Gastrocnemius medialis (tissue), 4 donors: ENCODE data around the gene WSB1. TPM values are rescaled to one million over a fixed set of nuclear protein-coding genes. Genes with fewer than 3 reads are reported as not detected.

ENCODE experiments used
- ATAC-seq, 2 donors: fragments of 150-250 bp; one replicate each; pipeline ENCODE4 v1.9.1; 2016
- DNase-seq, 2 donors: peaks; one replicate each; pipeline ENCODE4 v3.0.0-alpha.2; 2019
- H3K27ac ChIP-seq, 4 donors: fragments of 200-600 bp; sonication (generic); 1 replicate in 1 of 4; 2 replicates in 3 of 4; pipeline ENCODE4 v1.5.1; 2016 to 2018; ENCODE audit warnings: mild to moderate bottlenecking in 2 of 4, moderate library complexity in 1 of 4
- H3K27me3 ChIP-seq, 3 donors: fragments of 200-600 bp; sonication (generic) in 2 of 3; 1 replicate in 1 of 3; 2 replicates in 2 of 3; pipeline versions ENCODE4 v1.5.1 to v1.6.0; 2016 to 2019; ENCODE audit warnings: mild to moderate bottlenecking in 1 of 3, moderate library complexity in 1 of 3
- H3K36me3 ChIP-seq, 2 donors: fragments of 200-600 bp; sonication (generic) in 1 of 2; one replicate each; pipeline ENCODE4 v1.5.1; 2017 to 2018
- H3K4me1 ChIP-seq, 2 donors: fragments of 200-600 bp; sonication (generic) in 1 of 2; one replicate each; pipeline ENCODE4 v1.5.1; 2016 to 2017; ENCODE audit warnings: mild to moderate bottlenecking in 2 of 2
- H3K4me3 ChIP-seq, 4 donors: fragments of 200-600 bp; sonication (generic) in 3 of 4; 1 replicate in 1 of 4; 2 replicates in 3 of 4; pipeline ENCODE4 v1.5.1; 2016 to 2019; ENCODE audit warnings: mild to moderate bottlenecking in 2 of 4
- H3K9me3 ChIP-seq, 3 donors: fragments of 200-600 bp; sonication (generic) in 2 of 3; 1 replicate in 1 of 3; 2 replicates in 2 of 3; pipeline ENCODE4 v1.5.1; 2016 to 2019
- CTCF ChIP-seq, 5 experiments: fragments of 450-650 bp in 3 of 5; fragments of 200-600 bp in 2 of 5; sonication (generic) in 2 of 5; IDR thresholded peaks in 4 of 5; conservative IDR thresholded peaks in 1 of 5; 1 replicate in 4 of 5; 2 replicates in 1 of 5; pipeline ENCODE4 v1.5.1; 2016 to 2019; ENCODE audit warnings: antibody characterized with exemption in 5 of 5, mild to moderate bottlenecking in 3 of 5, moderate library complexity in 3 of 5
- POLR2A ChIP-seq, 2 donors: fragments of 450-650 bp; IDR thresholded peaks; one replicate each; pipeline ENCODE4 v1.6.1; 2017; ENCODE audit warnings: antibody characterized with exemption in 2 of 2, mild to moderate bottlenecking in 2 of 2, moderate library complexity in 2 of 2
- in situ Hi-C, 4 donors: fragments of 200-750 bp; cut with MboI; loops; one replicate each; pipeline versions ENCODE4 v1.15.0 to v1.8.0; 2017; ENCODE audit warnings: low sequenced_read_pairs in 4 of 4
- intact Hi-C: fragments of 100-400 bp; cut with DNase I; formaldehyde crosslinking; loops from one replicate; pipeline ENCODE4 v1.15.1; 2023; ENCODE audit warnings: low total_unique reads
- total RNA-seq, 4 donors: library from RNA; depleted of rRNA; stranded (reverse); fragments of >200 nt; gene quantifications; one replicate each; pipeline versions ENCODE4 v1.1.0 to v1.2.3, GENCODE V29; 2016

WSB1 gene
- total RNA-seq, 4 donors from 2014 or later: 15.8 to 48.1 (median 20.4) TPM

DNA sequence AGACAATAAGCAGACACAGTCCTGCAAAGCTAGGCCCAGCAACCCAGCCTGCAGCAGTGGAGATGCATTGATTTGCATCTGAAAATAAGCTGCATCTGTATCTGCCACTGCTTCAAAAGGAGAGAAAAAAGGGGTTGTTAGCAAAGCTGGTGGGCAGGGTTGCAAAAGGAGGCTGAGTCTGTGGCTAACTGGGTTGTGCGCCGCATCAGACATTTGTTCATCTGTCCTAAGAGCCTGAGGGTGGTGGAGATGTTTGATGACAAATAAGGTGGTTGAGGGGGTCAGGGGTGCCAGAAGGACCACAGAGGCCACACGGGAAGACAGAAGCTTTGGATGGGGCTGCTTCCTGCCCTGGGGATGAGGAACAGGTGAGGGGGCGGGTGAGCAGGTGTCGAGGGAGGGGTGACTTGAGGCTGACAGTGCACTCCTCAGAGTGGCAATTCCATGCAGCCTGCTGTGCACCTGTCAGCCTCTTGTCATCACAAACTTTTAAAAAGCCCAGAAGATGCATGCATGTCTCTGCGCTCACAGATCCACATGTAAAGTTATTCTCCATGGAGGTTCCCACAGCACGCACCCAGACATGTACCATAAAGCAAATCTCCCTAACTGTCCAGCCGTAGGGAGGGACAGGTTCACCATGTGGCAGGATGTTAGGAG is 35.4 kb downstream of the WSB1 start:
- in situ Hi-C loops (loop anchor here in 1 of 4 donors (10.0 kb wide), 1 partner anchor 64 kb away; no protein-coding TSS in a partner anchor), intact Hi-C loops (no loop called here)
- Histone ChIP-seq H3K4me3 (no peak overlapping the region), H3K27ac (no peak overlapping the region), H3K9me3 (no peaks in the 10 kb centered on the region), H3K36me3 (no peaks in the 10 kb centered on the region), H3K4me1 (peaks cover 15 to 21% of the 10 kb centered on the region in 2 donors), H3K27me3 (no peaks in the 10 kb centered on the region)
- DNase-seq (no peak), ATAC-seq (no peak)
- no peak for TF ChIP-seq POLR2A (IDR thresholded peaks at IDR 0.05)
- TF ChIP-seq CTCF (IDR thresholded peaks at IDR 0.05 in 4 of 5, conservative IDR thresholded peaks at IDR 0.05 in 1 of 5): no peak

DNA sequence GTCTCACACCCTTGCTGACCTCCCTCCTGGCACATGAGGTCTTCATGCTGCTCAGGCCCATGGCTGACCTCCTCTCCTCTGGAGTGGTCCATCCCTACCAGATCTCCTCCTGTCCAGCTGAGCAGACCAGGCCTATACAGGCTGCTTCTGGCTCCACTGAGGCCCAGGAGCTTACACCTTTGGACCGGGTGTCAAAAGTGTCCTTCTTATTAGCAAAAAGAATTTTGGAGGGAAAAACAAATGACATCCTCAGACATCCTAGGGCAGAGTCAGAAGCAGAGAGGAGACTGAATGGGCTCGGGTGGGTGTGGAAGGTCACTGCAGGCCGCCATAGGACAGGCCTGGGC is 38.1 kb downstream of the WSB1 start:
- Histone ChIP-seq H3K27me3 (no peaks in the 10 kb centered on the region), H3K9me3 (no peaks in the 10 kb centered on the region), H3K36me3 (no peaks in the 10 kb centered on the region), H3K4me1 (peaks cover 16 to 17% of the 10 kb centered on the region in 2 donors), H3K27ac (peak overlapping the region; percentile 89 to 95 (median 94)), H3K4me3 (peak overlapping the region in 2 of 4 donors; percentile 2 to 56)
- in situ Hi-C loops (loop anchor here in 3 of 4 donors (5.0 to 10.0 kb wide), 2 partner anchors 85 to 87 kb away; no protein-coding TSS in a partner anchor), intact Hi-C loops (loop anchor here (1.0 to 2.0 kb wide), 5 partner anchors 12 to 244 kb away; partner anchors contain the start of gene WSB1)
- DNase-seq (no peak), ATAC-seq (no peak)
- TF ChIP-seq CTCF (IDR thresholded peaks at IDR 0.05 in 4 of 5, conservative IDR thresholded peaks at IDR 0.05 in 1 of 5) (no peak), POLR2A (IDR thresholded peaks at IDR 0.05) (no peak)

DNA sequence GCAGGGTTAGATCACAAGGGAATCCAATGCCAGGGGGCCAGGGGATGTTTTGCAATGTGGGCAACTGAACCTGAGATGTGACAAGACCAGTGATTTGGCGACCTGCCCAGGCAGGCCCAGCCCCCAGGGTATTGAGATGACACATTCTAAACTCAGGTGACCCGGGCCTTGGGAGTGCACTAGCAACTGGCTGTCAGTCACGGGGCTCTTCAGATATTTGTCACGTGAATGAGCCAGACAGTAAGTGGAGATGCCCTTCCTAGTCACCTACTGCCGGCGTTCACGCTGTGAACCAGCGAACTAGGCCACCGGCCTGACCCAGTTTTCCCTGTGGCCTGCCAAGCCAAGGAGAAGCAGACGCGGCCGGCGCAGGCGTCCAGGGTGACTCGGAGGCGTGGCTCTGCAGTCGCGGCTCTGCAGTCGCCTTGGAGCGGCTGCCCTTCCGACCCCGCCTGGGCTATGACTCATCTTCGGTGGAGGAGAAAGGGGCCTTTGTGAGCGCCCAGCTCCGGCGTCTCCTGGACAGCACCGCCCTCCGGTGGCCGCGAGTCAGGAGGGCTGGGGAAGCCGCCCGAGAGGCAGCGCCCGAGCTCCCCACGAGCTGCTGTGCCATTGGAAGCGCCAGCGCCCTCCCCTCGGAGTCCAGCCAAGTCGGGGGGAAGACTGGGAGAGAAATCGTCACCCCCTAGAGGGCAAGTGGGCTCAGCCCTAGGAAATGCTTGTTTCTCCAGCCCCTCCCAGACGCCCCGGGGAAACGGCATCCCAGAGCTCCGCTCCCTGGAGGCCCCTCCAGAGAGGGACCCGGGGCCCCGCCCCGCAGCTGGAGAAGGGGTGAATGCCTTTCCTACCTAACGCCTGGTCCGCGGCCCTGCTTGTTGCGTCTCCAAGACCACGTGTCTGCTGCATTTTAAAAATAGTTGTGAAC is 38.8 kb downstream of the WSB1 start:
- intact Hi-C loops: loop anchor here (1.0 to 2.0 kb wide), 6 partner anchors 12 to 244 kb away; partner anchors contain the start of gene WSB1
- ATAC-seq (peak; percentile 89 to 91), DNase-seq (peak; percentile 97 to 99)
- Histone ChIP-seq H3K4me3 (peak overlapping the region; percentile 48 to 57 (median 52)), H3K27me3 (no peaks in the 10 kb centered on the region), H3K27ac (peak overlapping the region; percentile 89 to 95 (median 94)), H3K9me3 (no peaks in the 10 kb centered on the region), H3K4me1 (peaks cover 16 to 17% of the 10 kb centered on the region in 2 donors), H3K36me3 (no peaks in the 10 kb centered on the region)
- in situ Hi-C loops: loop anchor here in 3 of 4 donors (5.0 to 10.0 kb wide), 2 partner anchors 85 to 88 kb away; no protein-coding TSS in a partner anchor
- TF ChIP-seq CTCF (IDR thresholded peaks at IDR 0.05 in 4 of 5, conservative IDR thresholded peaks at IDR 0.05 in 1 of 5) (peak; percentile 93 to 97 (median 94)), POLR2A (IDR thresholded peaks at IDR 0.05) (peak; percentile 36 to 56)

DNA sequence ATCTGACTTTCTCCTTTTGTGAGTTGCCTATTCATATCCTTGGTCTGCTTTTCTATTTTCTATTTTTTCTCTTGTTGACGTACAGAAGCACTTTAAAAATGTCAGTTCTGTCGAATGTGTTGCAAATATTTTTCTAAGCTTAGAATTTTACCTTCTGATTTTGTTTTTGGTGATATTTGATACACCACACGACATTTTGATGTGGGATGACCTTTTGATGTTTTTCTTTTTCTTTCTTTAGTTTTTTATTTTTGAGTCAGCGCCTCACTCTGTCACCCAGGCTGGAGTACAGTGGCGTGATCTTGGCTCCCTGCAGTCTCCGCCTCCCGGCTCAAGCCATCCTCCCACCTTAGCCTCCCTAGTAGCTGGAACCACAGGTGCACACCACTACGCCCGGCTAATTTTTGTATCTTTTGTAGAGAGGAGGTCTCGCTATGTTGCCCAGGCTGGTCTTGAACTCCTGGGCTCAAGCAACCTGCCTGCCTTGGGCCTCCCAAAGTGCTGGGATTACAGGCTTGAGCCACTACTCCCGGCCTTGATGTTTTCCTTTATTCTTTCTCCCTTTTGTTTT is 39.6 kb downstream of the WSB1 start:
- intact Hi-C loops (loop anchor here (1.0 to 2.0 kb wide), 2 partner anchors 88 to 97 kb away; no protein-coding TSS in a partner anchor), in situ Hi-C loops (loop anchor here in 3 of 4 donors (5.0 to 10.0 kb wide), 2 partner anchors 86 to 89 kb away; no protein-coding TSS in a partner anchor)
- H3K4me3 ChIP-seq: peak overlapping the region; percentile 48 to 57 (median 52)
- peaks cover 16 to 17% of the 10 kb centered on the region in 2 donors for H3K4me1 ChIP-seq
- peak in 1 of 2 donors; percentile 34 for DNase-seq
- TF ChIP-seq CTCF (IDR thresholded peaks at IDR 0.05 in 4 of 5, conservative IDR thresholded peaks at IDR 0.05 in 1 of 5): no peak
- no peak for TF ChIP-seq POLR2A (IDR thresholded peaks at IDR 0.05)
- peak overlapping the region; percentile 89 to 95 (median 94) for H3K27ac ChIP-seq
- H3K27me3 ChIP-seq: no peaks in the 10 kb centered on the region
- H3K36me3 ChIP-seq: no peaks in the 10 kb centered on the region
- no peak for ATAC-seq
- H3K9me3 ChIP-seq: no peaks in the 10 kb centered on the region
